ENCODE results near the gene SHMT2.
A peak's percentile ranks its signal among the peaks of the same experiment; 100 is the strongest.
"Not testable (repeated sequence)": the region's sequence is repeated elsewhere in the genome, so short reads cannot be mapped to it uniquely, and the experiment has no call there.

The SHMT2 gene

DNA sequence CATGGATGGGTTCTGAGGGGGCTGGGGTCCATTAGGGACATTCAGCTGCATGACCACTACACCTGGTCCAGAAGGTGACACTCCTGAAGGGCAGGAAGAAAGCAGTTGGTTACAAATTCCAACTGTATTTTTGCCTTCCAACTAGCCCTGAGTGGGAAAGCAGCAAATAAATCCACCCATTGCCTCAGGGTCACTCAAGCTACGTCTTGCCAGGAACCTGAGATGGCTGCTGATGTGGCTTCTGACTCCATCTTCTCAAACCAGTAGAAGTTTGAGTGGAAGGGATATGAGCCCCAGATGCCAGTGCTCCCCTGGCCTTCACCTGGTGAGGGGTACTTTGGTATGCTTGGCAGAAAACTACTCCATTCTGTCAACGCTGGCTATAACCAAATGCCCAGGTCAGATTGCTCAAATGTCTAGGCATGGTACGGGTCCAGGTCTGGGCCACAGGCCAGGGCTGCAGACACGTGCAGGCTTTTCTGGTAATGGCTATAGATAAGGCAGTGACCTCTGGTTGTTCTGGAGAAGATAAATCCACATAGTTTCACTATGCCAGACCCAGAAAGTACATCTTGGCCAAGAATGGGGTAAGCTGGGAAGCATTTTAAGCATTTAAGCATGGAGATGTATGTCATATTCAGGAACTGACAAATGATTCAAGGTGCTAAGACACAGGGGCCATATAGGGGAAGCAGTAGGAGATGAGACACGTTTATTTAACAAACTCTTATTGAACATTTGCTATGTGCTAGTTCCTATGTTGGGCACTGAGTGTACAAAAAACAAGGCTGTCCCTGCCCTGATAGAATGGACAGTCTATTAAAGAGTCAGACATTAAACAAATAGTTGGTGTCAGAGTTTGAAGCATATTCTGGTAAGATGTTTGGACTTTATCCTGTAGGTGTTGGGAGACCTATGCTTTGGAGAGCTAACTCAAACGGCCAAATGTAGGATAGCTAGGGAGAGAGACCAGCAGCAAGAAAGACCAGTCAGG lies 29.8 kb downstream of the SHMT2 start:
- DNase-seq = no peak

DNA sequence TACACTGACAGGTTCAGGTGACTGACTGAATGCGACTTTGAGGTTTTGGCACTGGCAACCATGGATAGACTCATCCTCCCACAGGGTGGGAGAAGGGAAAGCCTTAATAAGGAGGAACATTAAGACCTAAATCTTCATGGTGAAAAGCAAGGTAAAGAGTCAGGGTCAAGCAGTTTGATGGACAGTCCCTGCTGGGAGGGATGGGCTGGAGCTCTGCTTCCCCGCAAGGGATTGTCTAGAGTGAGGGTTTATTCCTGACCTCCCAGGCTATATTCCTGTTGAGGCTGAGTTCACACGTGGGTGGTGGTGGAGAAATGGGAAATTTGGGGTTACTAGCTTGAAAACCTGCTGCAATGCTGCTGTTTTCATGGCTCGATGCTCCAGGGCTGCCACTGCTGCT lies 30.9 kb downstream of the SHMT2 start:
- DNase-seq = no peak

DNA sequence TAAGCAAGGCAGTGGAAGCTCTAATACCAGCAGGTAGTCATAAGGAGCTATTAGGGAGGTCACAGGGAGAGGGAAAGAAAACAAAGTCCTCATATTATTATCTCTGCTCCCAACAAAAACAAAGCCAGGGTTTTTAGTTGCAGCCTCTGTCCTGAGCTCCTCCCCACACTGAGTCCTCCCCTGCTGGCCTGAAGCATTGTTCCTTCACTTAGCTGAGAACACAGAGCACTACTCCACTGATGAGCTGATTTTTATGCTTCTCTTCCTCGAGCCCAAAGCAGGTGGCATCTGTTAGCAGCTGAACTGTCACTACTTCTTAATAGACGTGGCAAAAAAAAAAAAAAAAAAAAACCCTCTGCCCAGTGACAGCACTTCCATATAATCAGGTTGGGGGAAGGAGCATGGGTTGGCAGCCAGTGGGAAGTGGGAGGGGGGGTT lies 31.9 kb downstream of the SHMT2 start:
- DNase-seq = no peak

DNA sequence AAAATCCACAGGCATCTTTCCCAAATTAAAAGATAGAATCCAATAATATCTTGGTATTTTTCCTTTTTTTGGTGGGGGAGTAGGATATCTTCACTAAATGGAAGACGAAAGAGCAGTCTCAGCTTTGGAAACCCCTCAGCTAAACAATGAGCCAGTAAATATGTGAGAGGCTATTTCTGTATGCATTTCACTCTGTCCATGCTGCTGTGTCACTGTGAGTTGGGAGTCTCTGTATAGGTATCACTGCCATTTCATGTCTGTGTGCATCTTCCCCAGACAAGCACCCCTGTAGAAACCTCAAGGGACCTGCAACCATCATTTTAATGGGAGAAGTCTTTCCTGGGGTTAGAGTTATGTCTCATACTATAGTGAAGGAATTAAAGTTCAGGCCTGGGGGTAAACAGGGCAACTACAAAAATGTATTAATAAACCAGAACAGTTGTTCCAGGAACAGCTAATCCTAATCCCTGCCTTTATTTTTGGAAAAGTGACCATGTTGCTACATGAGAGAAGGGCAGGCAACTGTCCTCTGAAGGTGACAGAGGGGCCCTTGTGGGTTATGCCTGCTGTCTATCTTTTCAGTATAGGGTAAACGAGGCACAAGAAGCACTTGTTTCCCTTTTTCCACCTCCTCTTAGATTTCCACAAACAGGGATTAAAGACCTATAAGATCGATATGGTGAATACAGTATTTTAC lies 32.8 kb downstream of the SHMT2 start:
- DNase-seq = no peak

DNA sequence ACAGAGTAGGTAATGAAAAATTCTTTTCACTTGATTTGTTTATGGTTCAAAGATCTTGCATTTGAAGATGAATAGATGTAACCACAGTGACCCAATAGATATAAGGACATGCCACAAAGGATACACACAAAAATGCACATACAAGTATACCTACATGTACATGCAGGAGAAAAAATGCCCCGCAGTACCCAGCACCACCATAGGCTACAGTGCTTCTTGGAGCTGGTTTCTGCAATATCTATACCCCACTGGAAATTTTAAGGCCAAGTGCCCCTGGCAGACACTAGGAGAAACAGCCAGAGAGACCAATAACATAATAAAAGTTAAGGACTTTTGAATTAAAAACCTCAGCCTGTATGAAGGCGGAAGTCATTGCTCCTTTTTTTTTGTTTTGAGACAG lies 33.6 kb downstream of the SHMT2 start:
- DNase-seq = no peak

DNA sequence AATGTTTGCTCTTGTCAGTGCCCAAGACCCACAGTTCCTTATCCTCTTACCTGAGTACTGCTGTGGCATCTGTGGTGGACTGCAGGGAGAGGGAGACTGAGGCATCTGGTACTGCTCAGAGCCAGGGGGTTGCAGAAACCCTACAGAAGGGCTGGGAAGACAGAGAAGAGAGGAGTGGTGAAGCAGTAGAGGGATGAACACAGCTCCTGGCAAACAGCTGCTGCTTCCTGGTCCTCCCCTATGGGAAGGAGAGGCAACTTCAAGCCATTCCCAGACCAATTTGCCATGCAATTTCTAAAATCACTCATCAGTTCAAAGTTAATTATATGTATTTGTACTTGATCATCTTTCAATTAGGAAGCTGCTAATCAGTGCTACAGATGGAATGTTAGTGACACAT lies 37.2 kb downstream of the SHMT2 start:
- no peak for DNase-seq

DNA sequence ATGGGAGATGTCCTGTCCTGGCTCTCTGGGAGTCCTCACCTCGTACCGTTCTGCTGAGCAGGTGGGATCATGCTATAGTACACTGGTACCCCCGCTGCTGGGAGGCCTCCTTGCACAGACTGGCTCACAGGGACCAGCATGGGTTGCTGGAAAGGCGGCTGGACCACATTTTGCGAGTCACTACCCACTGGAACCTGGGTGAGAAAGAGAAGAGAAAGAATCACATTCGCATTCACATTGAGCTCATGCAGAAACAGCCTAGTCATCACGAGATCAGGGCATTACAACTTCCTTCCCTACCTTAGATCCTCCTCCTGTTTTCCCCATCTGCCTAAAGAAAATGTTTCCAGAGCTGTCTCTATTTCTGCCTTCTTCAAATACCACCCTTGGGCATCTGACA lies 38.8 kb downstream of the SHMT2 start:
- no peak for DNase-seq

DNA sequence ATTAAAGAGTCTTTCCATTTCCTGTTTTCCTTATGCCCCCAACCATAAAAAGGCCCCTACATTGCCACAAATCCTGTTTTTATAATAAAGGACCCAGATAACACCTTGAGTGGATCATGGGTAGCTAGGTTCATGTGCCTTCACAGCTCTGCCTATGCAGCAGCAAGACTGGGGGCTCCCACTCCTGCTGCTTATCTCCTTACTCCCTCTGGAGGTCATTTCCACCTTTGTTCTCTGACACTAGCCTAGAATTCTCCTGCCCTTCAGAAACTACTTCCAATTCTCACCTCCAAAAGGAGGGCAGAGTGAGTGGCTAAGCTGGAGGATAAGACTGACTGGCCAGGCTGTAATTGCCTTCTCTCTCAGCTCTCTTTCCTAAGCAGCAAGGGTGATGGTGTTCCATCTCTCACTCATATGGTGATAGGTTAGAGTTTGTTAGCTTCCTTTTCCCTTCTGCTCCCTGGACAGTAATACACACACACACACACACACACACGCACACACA lies 41.5 kb downstream of the SHMT2 start:
- no peak for DNase-seq

DNA sequence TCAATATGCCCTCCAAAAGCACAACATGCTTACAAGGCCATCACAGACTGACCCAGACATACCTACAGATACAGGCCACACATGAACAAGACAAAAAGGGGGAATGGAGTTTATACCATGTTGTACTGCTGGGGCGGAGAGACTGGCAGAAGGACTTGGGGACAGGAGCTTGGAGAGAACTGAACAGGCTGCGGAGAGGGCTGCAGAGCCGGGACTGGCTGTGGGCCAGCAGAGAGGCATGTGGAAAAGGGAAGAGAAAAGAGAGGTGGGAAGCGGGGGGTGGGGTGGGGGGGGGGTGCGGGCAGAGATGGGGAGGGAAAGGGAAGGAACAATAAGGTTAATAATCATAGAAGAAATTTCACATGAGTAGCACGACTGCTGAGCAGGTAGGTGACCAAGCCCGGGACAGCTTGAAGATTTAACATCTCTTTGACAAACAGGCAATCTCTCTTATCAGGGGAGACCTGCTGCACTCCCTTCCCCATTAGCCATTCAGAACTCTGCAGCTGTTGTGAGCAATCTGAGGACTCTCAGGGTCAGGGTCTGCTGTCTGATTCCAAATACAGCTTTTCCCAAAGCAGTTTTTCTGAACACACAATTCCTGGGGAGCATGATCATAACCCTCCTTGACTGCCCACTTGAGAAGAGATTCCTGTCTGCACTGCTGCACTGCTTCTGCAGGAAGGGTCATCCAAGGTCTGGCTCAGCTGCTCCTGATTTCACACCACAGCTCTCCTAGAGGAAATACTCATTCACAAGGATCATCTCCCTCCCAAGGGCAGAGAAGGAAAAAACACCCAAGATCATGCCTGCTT lies 43.0 kb downstream of the SHMT2 start:
- DNase-seq = no peak

DNA sequence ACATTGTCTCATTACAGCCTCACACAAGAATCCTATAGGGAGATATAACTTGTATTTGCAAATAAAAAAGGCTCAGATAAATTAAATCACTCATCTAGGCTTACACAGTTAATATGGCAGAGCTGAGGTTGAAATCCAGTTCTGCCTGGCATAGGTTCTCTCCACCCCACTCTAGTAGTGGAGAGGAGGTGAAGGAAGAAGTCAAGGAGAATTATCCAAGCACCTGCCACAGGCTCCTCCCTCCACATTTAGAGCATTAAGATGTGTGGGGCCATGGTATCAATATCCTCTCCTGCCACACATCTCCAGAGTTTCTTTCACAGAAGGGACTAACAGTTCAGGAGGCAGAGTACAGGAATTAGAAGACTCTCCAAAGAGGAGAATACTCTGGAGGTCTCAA lies 44.0 kb downstream of the SHMT2 start:
- no peak for DNase-seq

DNA sequence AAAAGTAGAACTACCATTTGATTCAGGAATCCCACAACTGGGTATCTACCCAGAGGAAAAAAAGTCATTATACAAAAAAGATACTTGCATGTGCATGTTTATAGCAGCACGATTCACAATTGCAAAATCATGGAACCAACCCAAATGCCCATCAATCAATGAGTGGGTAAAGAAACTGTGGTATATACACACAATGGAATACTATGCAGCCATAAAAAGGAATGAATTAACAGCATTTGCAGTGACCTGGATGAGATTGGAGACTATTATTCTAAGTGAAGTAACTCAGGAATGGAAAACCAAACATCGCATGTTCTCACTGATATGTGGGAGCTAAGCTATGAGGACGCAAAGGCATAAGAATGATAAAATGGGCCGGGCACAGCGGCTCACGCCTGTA lies 46.7 kb downstream of the SHMT2 start:
- DNase-seq = not testable (repeated sequence)

DNA sequence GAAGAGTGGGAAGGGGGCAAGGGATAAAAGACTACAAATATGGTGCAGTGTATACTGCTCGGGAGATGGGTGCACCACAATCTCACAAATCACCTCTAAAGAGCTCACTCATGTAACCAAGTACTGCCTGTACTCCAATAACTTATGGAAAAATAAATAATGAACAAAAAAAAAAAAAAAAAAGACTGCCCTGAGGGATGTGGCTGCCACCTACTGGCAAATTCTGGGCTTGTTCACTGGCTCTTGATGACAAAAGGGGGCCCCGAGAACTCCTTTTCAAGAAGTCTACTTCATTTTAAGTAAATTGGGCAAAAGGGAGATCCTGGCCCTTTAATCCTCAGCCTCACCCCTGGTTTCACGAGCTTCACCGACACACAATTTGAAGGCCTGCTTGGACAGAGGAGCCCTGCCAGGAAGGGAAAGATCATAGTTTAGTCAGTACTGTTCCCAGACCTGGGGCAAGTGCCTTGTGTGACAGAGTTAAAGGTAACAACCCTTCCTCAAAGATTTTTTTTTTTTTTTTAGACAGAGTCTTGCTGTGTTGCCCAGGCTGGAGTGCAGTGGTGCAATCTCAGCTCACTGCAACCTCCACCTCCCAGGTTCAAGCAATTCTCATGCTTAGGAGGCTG lies 47.5 kb downstream of the SHMT2 start:
- peak in 1 of 56 donors; percentile 2 for DNase-seq

DNA sequence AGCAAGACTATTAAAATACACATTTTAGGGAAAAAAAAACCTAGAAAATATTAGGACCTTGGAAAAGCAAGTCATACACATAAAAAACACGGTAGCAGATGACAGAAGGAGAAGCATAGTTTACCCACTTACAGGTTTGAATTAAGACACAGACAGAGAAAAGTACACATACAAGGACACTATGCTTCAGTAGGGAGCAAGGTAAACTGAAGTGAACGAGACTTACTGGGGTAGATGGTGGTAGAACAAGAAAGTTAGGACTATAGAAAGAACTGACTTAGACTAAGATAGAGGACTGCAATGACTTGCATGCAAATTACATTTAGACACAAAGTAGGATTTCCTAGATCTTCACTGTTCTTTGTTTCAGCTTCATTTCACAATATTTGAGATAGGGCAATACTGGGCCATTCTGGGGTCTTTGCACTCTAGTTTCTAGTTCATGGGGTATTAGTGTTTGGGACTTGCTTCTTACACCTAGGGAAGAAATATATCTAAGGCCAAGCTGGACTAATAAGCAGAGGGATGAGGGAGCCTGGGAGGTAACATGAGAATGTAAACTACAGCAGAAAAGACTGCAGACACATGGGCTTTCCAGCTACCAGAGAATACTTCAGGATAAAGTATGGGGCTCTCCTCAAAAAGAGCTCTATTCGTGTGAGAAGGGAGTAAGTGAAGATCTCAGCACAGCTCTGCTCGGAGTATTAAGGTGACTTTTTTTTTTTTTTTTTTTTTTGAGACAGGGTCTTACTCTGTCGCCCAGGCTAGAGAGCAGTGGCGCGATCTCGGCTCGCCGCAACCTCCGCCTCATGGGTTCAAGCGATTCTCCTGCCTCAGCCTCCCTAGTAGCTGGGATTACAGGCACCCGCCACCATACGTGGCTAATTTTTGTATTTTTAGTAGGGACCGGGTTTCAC lies 49.2 kb downstream of the SHMT2 start:
- no peak for DNase-seq

DNA sequence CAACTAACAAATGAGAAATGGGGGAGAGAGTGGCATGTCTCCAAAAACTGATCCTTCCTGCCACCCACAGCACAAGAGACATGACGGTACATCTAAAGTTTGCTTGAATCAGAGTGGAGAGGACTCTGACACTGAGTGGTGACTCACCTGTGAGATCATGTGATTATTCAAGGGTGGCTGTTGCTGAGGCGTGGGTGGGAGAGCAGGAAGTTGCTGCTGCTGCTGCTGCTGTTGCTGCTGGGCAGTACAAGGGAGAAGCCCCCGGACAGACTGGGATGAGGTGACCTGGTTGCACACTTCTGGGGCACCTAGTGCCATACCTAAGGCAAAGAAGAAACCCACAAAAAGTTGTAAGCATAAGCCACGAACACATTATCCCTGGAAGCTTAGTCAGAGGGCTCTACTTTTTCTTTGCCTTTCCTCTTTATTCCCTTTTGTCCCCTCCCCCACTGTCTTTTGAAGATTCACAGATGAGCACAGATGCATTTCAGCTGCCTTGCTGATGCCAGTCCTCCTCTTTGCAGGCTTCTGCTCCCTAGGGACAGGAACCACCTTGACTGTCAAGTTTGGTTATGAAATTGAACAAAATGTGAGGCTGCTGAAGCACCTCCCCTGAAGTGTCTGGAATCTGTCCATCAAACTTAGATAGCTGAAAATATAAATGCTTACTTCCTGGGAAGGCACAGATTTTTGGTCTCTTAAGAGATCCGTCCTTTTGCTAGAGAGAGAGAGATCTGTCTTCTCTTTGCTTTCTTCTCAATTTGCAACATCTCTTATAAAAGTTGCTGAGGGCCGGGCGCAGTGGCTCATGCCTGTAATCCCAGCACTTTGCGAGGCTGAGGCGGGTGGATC lies 50.9 kb downstream of the SHMT2 start:
- peak in 38 of 56 donors; percentile 2 to 83 (median 46) for DNase-seq

DNA sequence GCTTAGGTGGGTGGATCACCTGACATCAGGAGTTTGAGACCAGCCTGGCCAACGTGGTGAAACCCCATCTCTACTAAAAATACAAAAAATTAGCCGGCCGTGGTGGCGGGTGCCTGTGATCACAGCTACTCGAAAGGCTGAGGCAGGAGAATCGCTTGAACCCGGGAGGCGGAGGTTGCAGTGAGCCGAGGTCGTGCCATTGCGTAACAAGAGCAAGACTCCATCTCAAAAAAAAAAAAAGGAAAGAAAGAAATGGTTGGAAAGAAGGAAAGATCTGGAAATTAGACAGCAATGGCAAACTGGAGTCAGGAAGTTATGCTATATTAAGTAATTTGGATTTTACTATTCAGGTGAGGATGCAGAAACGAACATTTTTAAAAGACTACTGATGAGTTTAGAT lies 52.6 kb downstream of the SHMT2 start:
- not testable (repeated sequence) for DNase-seq

Data from nucleus accumbens (tissue), 56 donors.